Smooth muscle cell (in vitro differentiated cells): Measurements from ENCODE around the gene SLC25A33. TPM values are rescaled to one million over a fixed set of nuclear protein-coding genes. Genes with fewer than 3 reads are reported as not detected.

Source experiments
- DNase-seq: peaks from one replicate; lab custom pipeline; 2025; ENCODE audit not compliant: unreplicated experiment; lab: John Stamatoyannopoulos, UW
- H2AFZ ChIP-seq: fragments of 200-600 bp; sonication (generic); 2 replicates; pipeline ENCODE4 v1.6.0; 2016; ENCODE audit warnings: antibody characterized with exemption, low read depth, mild to moderate bottlenecking
- H3F3A ChIP-seq: fragments of 200-600 bp; sonication (generic); 2 replicates; pipeline ENCODE4 v1.6.0; 2017; ENCODE audit warnings: antibody characterized with exemption, low read depth
- H3K27ac ChIP-seq: fragments of 200-600 bp; sonication (generic); 2 replicates; pipeline ENCODE4 v1.5.1; 2016; ENCODE audit warnings: low read depth, mild to moderate bottlenecking
- H3K27me3 ChIP-seq: fragments of 200-600 bp; sonication (generic); 2 replicates; pipeline ENCODE4 v1.6.1; 2016; ENCODE audit warnings: low read depth, mild to moderate bottlenecking
- H3K36me3 ChIP-seq: fragments of 200-600 bp; sonication (generic); 2 replicates; pipeline ENCODE4 v1.5.1; 2016; ENCODE audit warnings: low read depth
- H3K4me1 ChIP-seq: fragments of 200-600 bp; sonication (generic); 2 replicates; pipeline ENCODE4 v1.5.1; 2016; ENCODE audit warnings: low read depth
- H3K4me2 ChIP-seq: fragments of 200-600 bp; sonication (generic); 2 replicates; pipeline ENCODE4 v1.6.0; 2016; ENCODE audit warnings: mild to moderate bottlenecking
- H3K4me3 ChIP-seq: fragments of 200-600 bp; sonication (generic); 2 replicates; pipeline ENCODE4 v1.5.1; 2016; ENCODE audit warnings: mild to moderate bottlenecking
- H3K79me2 ChIP-seq: fragments of 200-600 bp; sonication (generic); 2 replicates; pipeline ENCODE4 v1.6.0; 2016; ENCODE audit warnings: low read depth, mild to moderate bottlenecking
- H3K9ac ChIP-seq: fragments of 200-600 bp; sonication (generic); 2 replicates; pipeline ENCODE4 v1.6.0; 2016; ENCODE audit warnings: low read depth
- H3K9me3 ChIP-seq: fragments of 200-600 bp; sonication (generic); replicated peaks from 2 replicates; pipeline ENCODE4 v1.5.1; 2016; ENCODE audit warnings: low read depth
- H4K20me1 ChIP-seq: fragments of 200-600 bp; sonication (generic); 2 replicates; pipeline ENCODE4 v1.6.0; 2016; ENCODE audit warnings: low read depth
- WGBS: methylation state at CpG from one replicate; pipeline ENCODE4 v1.1.7; 2016; ENCODE audit warnings: low lambda C conversion rate; 5-methylcytosine and 5-hydroxymethylcytosine counted together
- polyA plus RNA-seq: library from polyadenylated mRNA; unstranded; fragments of >200 nt; fragmentation: Nextera tagmentation; extraction: Ambion mirVana; gene quantifications from 2 replicates; pipeline ENCODE4 v1.2.1, GENCODE V29; 2016
- total RNA-seq: library from RNA; depleted of rRNA; stranded (reverse); fragments of >200 nt; gene quantifications from 2 replicates; pipeline ENCODE4 v1.2.3, GENCODE V29; 2014
- TF ChIP-seq, protein P1 (sequence below): fragments of 200-600 bp; sonication (generic); IDR thresholded peaks from 2 replicates; pipeline ENCODE4 v1.5.1; 2017; ENCODE audit warnings: borderline replicate concordance, mild to moderate bottlenecking, antibody characterized with exemption; ENCODE audit not compliant: insufficient read depth, poor library complexity, severe bottlenecking

Gene SLC25A33
- total and polyA plus RNA-seq, 2 experiments from 2014 or later = 5.4 to 5.5 TPM

DNA sequence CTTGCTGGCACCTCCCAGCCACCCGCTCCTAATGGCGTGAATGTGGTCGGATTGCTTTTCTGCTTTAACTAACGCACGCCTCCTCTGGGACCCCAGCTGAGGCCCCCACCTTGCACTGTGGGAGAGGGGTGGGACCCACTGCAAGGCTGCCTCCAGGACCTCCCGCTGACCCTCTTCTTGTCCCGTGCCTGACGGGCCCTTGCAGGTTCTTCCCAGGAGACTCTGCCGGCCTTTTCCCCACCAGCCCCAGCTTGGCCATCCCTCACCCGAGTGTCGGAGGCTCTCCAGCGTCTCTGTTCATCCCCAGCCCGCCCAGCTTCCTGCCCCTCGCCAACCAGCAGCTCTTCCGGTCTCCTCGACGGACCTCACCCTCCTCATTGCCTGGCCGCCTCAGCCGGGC lies 68.1 kb downstream of the SLC25A33 start:
- TF ChIP-seq, protein P1, sequence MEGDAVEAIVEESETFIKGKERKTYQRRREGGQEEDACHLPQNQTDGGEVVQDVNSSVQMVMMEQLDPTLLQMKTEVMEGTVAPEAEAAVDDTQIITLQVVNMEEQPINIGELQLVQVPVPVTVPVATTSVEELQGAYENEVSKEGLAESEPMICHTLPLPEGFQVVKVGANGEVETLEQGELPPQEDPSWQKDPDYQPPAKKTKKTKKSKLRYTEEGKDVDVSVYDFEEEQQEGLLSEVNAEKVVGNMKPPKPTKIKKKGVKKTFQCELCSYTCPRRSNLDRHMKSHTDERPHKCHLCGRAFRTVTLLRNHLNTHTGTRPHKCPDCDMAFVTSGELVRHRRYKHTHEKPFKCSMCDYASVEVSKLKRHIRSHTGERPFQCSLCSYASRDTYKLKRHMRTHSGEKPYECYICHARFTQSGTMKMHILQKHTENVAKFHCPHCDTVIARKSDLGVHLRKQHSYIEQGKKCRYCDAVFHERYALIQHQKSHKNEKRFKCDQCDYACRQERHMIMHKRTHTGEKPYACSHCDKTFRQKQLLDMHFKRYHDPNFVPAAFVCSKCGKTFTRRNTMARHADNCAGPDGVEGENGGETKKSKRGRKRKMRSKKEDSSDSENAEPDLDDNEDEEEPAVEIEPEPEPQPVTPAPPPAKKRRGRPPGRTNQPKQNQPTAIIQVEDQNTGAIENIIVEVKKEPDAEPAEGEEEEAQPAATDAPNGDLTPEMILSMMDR = no peak
- Histone ChIP-seq H3K4me3 (no peak overlapping the region), H3K27me3 (no peaks in the 10 kb centered on the region), H3K27ac (no peak overlapping the region), H3K9me3 (no peaks in the 10 kb centered on the region), H4K20me1 (no peaks in the 10 kb centered on the region), H3K4me2 (no peak overlapping the region), H3K36me3 (no peaks in the 10 kb centered on the region), H3K9ac (no peak overlapping the region), H3K79me2 (no peaks in the 10 kb centered on the region), H3K4me1 (no peaks in the 10 kb centered on the region), H2AFZ (no peak overlapping the region), H3F3A (no peaks in the 10 kb centered on the region)
- DNase-seq = no peak
- 98% methylated on average over 17 of the region's 19 CpGs for WGBS

DNA sequence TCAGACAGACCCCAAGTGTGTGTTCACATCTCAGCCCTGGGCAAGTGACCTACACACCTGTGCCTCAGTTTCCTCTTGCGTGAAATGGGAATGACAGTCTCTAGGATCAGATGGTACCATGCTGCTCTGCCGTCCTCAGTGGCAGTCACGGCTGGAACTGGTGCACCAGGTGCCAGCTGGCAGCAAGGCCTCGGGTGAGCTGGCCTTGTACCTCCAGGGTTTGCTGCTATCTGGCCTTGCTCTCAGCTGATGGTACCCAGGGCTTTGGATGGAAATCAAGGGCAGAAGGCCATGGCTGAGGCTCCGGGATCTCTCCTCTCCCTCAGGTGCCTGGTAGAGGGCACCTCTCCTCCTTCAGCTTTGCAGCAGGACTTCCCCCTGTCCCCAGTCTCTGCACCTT lies 70.7 kb downstream of the SLC25A33 start:
- WGBS = 96% methylated on average over 5 of the region's 5 CpGs
- Histone ChIP-seq H2AFZ (no peak overlapping the region), H3K4me2 (no peak overlapping the region), H3K79me2 (no peaks in the 10 kb centered on the region), H3K4me3 (no peak overlapping the region), H3F3A (no peaks in the 10 kb centered on the region), H4K20me1 (no peaks in the 10 kb centered on the region), H3K9ac (no peak overlapping the region), H3K36me3 (no peaks in the 10 kb centered on the region), H3K4me1 (no peaks in the 10 kb centered on the region), H3K27me3 (no peaks in the 10 kb centered on the region), H3K9me3 (no peaks in the 10 kb centered on the region), H3K27ac (no peak overlapping the region)
- DNase-seq = no peak
- TF ChIP-seq, protein P1 = no peak

DNA sequence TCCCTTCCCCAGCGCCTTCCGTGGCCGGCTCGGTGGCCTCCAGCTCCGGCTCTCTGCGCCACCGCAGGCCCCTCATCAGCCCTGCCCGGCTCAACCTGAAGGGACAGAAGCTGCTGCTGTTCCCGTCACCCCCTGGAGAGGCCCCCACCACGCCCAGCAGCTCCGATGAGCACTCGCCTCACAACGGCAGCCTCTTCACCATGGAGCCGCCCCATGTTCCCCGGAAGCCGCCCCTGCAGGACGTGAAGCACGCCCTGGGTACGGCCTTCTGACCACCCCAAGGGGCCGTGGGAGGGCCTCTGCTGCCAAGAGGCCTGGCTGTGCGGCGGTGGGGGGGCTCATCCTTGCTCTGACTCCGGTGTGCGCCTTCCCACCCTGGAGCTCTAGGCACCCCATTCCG lies 71.3 kb downstream of the SLC25A33 start:
- Histone ChIP-seq H3K4me3 (no peak overlapping the region), H3K27ac (no peak overlapping the region), H3K9ac (no peak overlapping the region), H3K79me2 (no peaks in the 10 kb centered on the region), H3K4me2 (no peak overlapping the region), H4K20me1 (no peaks in the 10 kb centered on the region), H2AFZ (no peak overlapping the region), H3K4me1 (no peaks in the 10 kb centered on the region), H3K27me3 (no peaks in the 10 kb centered on the region), H3K9me3 (no peaks in the 10 kb centered on the region), H3F3A (no peaks in the 10 kb centered on the region), H3K36me3 (no peaks in the 10 kb centered on the region)
- TF ChIP-seq, protein P1 = no peak
- DNase-seq = no peak
- WGBS = 93% methylated on average over 24 of the region's 25 CpGs

DNA sequence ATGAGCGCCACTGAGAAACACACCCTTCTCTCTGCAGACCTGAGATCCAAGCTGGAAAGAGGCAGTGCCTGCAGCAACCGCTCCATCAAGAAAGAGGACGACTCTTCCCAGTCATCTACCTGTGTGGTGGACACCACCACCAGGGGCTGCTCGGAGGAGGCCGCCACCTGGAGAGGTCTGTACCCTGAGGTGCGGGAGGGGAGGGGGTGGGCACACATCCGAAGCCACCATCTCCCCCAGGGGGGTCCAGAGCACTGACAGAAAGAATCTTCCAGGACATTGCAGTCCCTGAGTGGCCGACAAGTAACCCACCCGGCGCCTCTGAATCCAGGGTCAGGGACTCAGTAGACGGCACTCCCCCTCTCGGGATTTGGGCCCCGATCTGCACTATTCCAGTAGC lies 72.5 kb downstream of the SLC25A33 start:
- H3K9ac ChIP-seq = no peak overlapping the region
- H3K27me3 ChIP-seq = no peaks in the 10 kb centered on the region
- no peak for DNase-seq
- no peak overlapping the region for H3K4me2 ChIP-seq
- no peaks in the 10 kb centered on the region for H3K79me2 ChIP-seq
- H3F3A ChIP-seq = no peaks in the 10 kb centered on the region
- H3K36me3 ChIP-seq = no peaks in the 10 kb centered on the region
- no peak overlapping the region for H3K4me3 ChIP-seq
- H3K4me1 ChIP-seq = no peaks in the 10 kb centered on the region
- H3K27ac ChIP-seq = no peak overlapping the region
- no peaks in the 10 kb centered on the region for H4K20me1 ChIP-seq
- TF ChIP-seq, protein P1 = no peak
- no peak overlapping the region for H2AFZ ChIP-seq
- WGBS = 91% methylated on average over 12 of the region's 13 CpGs
- no peaks in the 10 kb centered on the region for H3K9me3 ChIP-seq
